Measurements from ENCODE around the gene MBOAT7. TPM values are rescaled to one million over a fixed set of nuclear protein-coding genes. Genes with fewer than 3 reads are reported as not detected.

The MBOAT7 gene
- total RNA-seq, 1 donor from 2014 or later = 12.2 TPM

- DNase-seq = peak; percentile 93
- Histone ChIP-seq H3K9me3 (replicated peaks) (no peaks in the 10 kb centered on the region), H3K27ac (replicated peaks) (no peak overlapping the region), H3K27me3 (ENCODE audit: low read depth) (peaks cover 64% of the 10 kb centered on the region), H3K4me3 (no peak overlapping the region), H3K36me3 (no peaks in the 10 kb centered on the region), H3K4me1 (peaks cover 6% of the 10 kb centered on the region)
- TF ChIP-seq CTCF (IDR thresholded peaks at IDR 0.05; ENCODE audit: borderline replicate concordance) = peak; percentile 87
- intact Hi-C loops (cut with micrococcal nuclease) = no loop called here
Observed at GRCh38 chr19:54168174-54168917, 21.0 kb downstream of the MBOAT7 start.

- no peak for DNase-seq
- Histone ChIP-seq H3K27me3 (ENCODE audit: low read depth) (peaks cover 44% of the 10 kb centered on the region), H3K4me3 (no peak overlapping the region), H3K27ac (replicated peaks) (no peak overlapping the region), H3K36me3 (no peaks in the 10 kb centered on the region), H3K4me1 (peaks cover 32% of the 10 kb centered on the region), H3K9me3 (replicated peaks) (no peaks in the 10 kb centered on the region)
- intact Hi-C loops (cut with micrococcal nuclease) = no loop called here
- TF ChIP-seq CTCF (IDR thresholded peaks at IDR 0.05; ENCODE audit: borderline replicate concordance) = no peak
Observed at GRCh38 chr19:54165222-54165621, 24.2 kb downstream of the MBOAT7 start.

- intact Hi-C loops (cut with micrococcal nuclease) = no loop called here
- Histone ChIP-seq H3K27ac (replicated peaks) (no peak overlapping the region), H3K4me3 (no peak overlapping the region), H3K4me1 (peaks cover 35% of the 10 kb centered on the region), H3K36me3 (no peaks in the 10 kb centered on the region), H3K27me3 (ENCODE audit: low read depth) (peaks cover 44% of the 10 kb centered on the region), H3K9me3 (replicated peaks) (no peaks in the 10 kb centered on the region)
- no peak for TF ChIP-seq CTCF (IDR thresholded peaks at IDR 0.05; ENCODE audit: borderline replicate concordance)
- no peak for DNase-seq
Observed at GRCh38 chr19:54164369-54165068, 24.9 kb downstream of the MBOAT7 start.

- H3K36me3 ChIP-seq = peaks cover 4% of the 10 kb centered on the region
- H3K4me3 ChIP-seq = peak overlapping the region; percentile 61
- H3K9me3 ChIP-seq (replicated peaks) = no peaks in the 10 kb centered on the region
- H3K27me3 ChIP-seq (ENCODE audit: low read depth) = peaks cover 39% of the 10 kb centered on the region
- TF ChIP-seq CTCF (IDR thresholded peaks at IDR 0.05; ENCODE audit: borderline replicate concordance) = no peak
- intact Hi-C loops (cut with micrococcal nuclease) = no loop called here
- DNase-seq = no peak
- no peak overlapping the region for H3K27ac ChIP-seq (replicated peaks)
- H3K4me1 ChIP-seq = peaks cover 42% of the 10 kb centered on the region
Observed at GRCh38 chr19:54162884-54163283, 26.5 kb downstream of the MBOAT7 start.

- Histone ChIP-seq H3K9me3 (replicated peaks) (no peaks in the 10 kb centered on the region), H3K4me1 (peaks cover 42% of the 10 kb centered on the region), H3K27ac (replicated peaks) (no peak overlapping the region), H3K36me3 (peaks cover 9% of the 10 kb centered on the region), H3K27me3 (ENCODE audit: low read depth) (peaks cover 33% of the 10 kb centered on the region), H3K4me3 (peak overlapping the region; percentile 61)
- intact Hi-C loops (cut with micrococcal nuclease) = no loop called here
- no peak for TF ChIP-seq CTCF (IDR thresholded peaks at IDR 0.05; ENCODE audit: borderline replicate concordance)
- peak; percentile 84 for DNase-seq
Observed at GRCh38 chr19:54162241-54162805, 27.1 kb downstream of the MBOAT7 start.
